ENCODE data around the gene LRRC30.

DNA sequence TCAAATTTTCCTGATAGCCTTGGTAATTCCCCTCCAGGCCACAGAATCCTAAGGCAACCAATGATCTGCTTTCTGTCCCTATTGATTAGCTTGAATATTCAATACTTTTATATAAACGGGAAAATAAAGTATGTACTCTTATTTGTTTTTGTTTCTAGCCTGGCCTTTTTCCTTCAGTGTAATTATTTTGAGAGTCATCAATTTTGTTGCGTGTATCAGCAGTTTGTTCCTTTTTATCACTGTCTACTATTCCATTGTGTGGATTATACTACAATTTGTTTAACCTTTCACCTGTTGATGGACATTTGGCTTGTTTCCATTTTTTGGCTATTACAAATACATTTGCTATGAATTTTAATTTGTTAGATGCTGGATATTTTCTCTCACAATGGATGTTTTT, 39.2 kb upstream of the LRRC30 start:
- TF ChIP-seq GATA3 (IDR thresholded peaks at IDR 0.05; ENCODE audit: low read depth, low read length): no peak
- no peak for TF ChIP-seq GATA2 (IDR thresholded peaks at IDR 0.05; ENCODE audit: low read depth, low read length)

Measured in SH-SY5Y (cell line).